Activated CD8-positive, alpha-beta memory T cell treated with anti-CD3 and anti-CD28 coated beads for 24 hours (primary cell): ENCODE measurements around the gene PEDS1.
A peak's percentile ranks its signal among the peaks of the same experiment; 100 is the strongest.
"Not testable (repeated sequence)": the region's sequence is repeated elsewhere in the genome, so short reads cannot be mapped to it uniquely, and the experiment has no call there.

ENCODE experiments used
- DNase-seq: peaks from one replicate; pipeline ENCODE4 v3.0.0-alpha.2; 2020

Gene PEDS1

GRCh38 chr20:50153500-50154377 lies at the start of gene PEDS1:
PEDS1 (minus strand) TSS chr20:50153723; CDS start chr20:50153637, 86 bp downstream.
- DNase-seq = peak; percentile 90

DNA sequence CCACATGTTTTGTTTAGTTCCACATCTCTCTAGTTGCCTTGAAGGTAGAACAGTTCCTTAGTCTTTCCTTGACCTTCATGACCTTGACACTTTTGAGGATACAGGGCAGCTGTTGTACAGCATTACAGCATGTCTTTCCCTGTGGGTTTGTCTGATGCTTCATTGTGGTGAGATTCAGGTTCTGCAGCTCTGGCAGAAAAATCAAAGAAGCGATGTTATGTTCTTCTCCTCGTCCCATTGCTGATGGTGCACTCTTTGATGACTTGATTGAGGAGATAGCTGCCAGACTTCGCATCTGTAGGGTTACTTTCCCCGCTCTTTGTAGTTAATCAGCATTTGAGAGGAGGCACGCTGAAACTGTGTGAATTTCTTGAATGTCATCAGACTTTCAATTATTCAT lies 49.2 kb upstream of the PEDS1 start:
- no peak for DNase-seq

GRCh38 chr20:50201710-50202109 lies 48.2 kb upstream of the PEDS1 start:
- not testable (repeated sequence) for DNase-seq

DNA sequence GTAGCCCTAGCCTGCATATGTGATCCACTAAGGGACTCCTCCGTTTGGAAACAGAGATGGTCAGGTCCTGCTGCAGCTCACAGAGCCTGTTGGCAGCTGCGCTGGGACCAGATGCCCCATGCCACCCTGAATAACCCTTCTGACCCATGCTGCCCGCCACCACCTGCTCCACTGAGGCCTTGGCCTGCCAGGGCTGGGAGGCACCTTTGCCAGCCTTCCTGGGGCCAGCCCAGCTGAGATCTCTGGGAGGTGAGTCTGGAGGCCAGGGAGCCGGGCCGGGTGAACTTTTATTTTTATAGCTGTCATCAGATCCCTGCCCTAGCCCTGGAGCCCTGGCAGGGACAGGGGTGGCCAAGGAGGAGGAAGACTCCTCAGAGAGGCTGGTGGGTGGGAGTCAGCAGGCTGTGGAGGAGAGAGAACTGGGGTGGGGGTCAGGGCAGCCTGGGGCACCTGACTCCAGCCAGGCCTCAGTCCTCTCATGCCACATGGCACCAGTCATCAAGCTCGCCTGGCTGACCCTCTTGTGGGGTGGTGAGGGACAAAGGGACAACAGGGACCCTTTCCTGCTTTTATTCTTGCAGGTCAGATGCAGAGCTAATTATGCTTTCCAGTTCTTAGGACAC lies 47.1 kb upstream of the PEDS1 start:
- no peak for DNase-seq

DNA sequence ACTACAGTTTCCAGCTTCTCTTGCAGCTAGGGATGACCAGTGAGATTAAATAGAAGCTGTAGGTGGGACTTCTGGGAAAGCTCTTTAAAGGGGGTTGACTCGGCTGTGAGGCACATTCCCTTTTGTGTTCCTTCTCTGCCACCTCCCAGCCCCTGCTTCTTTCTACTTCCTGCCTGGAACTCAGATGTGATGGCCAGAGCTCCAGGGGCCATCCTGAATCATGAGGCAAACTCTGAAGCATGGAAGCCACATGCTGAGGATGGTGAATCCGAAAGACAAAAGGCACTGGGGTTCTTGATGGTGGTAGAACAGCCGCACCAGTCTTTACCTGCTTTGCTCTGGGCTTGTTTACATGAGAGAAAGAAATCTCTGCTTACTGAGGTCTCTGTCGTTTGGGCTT lies 46.2 kb upstream of the PEDS1 start:
- DNase-seq = no peak

DNA sequence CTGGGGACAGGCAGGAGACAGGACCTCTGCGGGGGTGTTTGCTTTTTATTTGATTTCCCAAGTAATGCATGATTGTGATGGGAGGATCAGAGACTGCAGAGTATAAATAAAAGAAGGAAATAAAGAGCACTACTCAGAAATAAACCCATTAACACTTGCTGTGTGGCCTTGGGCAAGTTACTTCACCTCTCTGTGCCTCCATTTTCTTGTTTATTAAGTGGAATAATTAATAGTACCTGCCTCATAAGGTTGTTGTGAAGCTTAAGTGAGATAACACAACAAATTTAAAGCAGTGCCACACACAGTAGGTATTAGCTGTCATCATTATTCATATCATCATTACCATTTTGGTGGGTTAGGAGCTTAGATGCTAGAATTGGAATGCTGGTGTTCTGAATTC lies 45.2 kb upstream of the PEDS1 start:
- DNase-seq = no peak

- no peak for DNase-seq
These were observed 44.7 kb upstream of the PEDS1 start for GRCh38 chr20:50198180-50198666.

- no peak for DNase-seq
These were observed 44.1 kb upstream of the PEDS1 start for GRCh38 chr20:50197463-50198179.

- DNase-seq = no peak
These were observed 43.4 kb upstream of the PEDS1 start for GRCh38 chr20:50196896-50197295.

DNA sequence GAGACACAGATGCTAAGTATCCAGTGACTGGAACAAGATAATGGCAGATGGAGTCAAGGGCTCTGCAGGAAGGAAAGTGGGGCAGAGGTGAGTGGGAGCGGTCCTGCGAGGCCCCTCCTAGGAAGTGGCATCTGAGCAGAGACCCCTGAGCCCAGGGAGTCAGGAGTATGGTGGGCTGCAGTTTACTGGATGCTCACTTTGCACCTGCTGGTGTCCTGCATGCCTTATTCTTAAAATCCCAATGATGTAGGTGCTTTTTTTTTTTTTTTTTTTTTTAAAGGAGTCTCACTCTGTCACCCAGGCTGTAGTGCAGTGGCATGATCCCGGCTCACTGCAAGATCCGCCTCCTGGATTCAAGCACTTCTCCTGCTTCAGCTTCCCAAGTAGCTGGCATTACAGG lies 42.7 kb upstream of the PEDS1 start:
- no peak for DNase-seq

GRCh38 chr20:50195524-50196120 lies 42.1 kb upstream of the PEDS1 start:
- no peak for DNase-seq

GRCh38 chr20:50194831-50195523 lies 41.5 kb upstream of the PEDS1 start:
- DNase-seq = no peak

DNA sequence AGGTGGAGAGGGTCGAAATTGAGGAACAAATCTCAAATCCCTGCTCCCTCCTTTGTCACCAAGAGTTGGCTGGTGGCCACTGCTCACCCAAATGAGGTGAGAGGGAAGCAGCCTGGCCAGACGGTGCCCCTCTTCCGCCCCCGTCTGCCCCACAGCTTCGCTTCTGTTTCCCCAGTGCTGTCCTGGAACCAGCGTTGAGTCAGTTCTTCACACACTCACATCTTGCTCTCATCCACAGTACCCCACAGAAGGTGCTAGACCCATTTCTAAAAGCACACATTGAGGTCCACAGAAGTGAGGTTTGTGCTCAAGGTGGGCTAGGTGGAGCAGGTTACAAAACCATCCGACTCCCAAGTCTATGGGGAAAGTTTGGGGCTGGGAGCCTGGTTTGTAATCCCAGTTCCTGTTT lies 40.9 kb upstream of the PEDS1 start:
- DNase-seq = no peak

DNA sequence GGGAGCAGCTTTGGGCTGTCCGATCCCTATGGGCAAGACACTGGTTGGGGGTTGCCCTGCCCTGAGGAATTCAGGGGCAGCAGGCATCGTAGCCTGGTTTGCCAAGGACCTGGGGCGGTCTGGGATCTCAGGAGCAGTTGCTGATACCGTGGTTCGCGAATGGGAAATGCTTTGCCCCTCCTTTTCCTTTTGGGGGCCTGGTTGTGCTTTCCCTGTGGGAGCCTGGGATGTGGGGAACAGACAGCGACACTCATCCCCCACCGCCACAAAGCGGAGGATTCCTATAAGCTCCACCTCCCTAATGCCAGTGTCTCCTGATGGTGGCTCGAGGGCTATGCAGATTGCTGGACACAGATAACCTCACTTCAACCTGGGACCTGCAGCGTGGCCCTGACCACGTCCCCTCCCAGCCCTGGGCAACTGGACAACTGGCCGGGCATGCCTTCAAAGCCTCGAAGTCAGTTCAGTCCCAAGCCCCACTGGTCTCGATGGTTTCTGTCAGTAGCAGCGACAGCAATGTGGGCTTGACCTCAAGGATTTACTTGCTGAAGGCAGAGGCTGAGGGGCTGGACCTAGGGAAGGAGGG lies 40.4 kb upstream of the PEDS1 start:
- DNase-seq = no peak

DNA sequence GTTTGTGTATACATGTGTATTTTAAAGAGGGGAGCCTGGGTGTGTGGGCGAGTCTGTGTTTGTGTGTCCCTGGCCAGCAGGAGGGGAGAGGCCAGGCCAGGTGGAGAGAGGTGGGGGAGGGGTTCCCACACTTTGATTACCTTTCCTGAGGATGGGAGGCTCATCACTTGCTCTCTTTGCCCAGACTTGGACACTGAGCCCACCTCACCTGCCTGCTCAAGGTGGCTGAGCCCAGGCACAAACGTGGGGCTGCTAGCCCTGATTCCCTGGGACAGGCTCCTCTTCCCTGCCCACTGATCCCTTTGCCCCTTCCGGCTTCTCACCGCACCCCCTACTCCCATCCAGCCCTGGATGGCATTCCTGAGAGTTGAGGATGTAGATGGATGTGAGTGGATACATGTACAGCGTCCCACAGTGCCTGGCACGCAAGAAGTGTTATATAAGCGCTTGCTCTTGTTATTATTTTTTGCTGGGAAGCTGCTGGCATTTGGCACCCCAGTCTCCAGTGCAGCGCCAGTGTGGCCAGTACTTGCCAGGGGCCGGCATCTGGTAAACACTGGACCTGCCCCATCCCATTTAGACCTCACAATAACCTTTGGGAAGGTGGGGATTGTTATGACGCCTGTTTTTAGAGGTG lies 39.8 kb upstream of the PEDS1 start:
- DNase-seq = no peak

DNA sequence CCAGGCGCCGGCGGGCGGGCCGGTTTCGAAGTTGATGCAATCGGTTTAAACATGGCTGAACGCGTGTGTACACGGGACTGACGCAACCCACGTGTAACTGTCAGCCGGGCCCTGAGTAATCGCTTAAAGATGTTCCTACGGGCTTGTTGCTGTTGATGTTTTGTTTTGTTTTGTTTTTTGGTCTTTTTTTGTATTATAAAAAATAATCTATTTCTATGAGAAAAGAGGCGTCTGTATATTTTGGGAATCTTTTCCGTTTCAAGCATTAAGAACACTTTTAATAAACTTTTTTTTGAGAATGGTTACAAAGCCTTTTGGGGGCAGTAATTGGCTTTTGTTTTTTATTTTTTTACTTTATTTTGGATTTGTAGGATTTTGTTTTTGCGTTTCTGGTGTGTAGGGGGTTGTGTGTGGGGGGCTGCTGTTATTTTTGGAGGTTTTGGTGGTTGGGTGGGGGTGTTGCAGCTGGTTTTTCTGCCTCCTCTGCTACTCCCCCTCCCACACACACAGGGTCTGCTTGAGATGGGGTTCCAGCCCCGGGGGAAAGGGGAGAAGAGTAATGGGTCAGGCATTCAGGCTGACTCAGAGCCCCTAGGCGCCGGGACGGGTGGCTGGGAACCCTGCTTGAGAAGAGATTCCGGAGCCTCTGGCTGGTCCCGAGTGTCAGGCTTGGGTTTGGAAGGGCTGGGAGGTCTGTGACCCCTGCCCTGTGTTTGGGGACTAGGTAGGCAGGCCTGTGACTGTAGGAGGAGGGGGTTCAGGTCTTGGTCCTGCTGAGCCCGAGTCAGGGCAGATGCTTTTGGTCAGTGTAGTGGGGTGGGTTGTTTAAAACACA lies 39.1 kb upstream of the PEDS1 start:
- DNase-seq = peak; percentile 71

- peak; percentile 91 for DNase-seq
These were observed 38.2 kb upstream of the PEDS1 start for GRCh38 chr20:50191544-50192363.

DNA sequence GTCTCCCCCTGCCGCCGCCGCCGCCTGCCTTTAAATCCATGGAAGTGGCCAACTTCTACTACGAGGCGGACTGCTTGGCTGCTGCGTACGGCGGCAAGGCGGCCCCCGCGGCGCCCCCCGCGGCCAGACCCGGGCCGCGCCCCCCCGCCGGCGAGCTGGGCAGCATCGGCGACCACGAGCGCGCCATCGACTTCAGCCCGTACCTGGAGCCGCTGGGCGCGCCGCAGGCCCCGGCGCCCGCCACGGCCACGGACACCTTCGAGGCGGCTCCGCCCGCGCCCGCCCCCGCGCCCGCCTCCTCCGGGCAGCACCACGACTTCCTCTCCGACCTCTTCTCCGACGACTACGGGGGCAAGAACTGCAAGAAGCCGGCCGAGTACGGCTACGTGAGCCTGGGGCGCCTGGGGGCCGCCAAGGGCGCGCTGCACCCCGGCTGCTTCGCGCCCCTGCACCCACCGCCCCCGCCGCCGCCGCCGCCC lies 37.6 kb upstream of the PEDS1 start:
- DNase-seq = peak; percentile 87

GRCh38 chr20:50190251-50191064 lies 36.9 kb upstream of the PEDS1 start, which contains the start of gene CEBPB:
CEBPB (plus strand) TSS chr20:50190830; CDS start chr20:50191034, 204 bp downstream.
- DNase-seq = peak; percentile 93
